ENCODE measurements around the gene POLK. TPM values are rescaled to one million over a fixed set of nuclear protein-coding genes. Genes with fewer than 3 reads are reported as not detected.

The POLK gene
- total RNA-seq, 1 donor from 2014 or later, result 27.6 TPM

DNA sequence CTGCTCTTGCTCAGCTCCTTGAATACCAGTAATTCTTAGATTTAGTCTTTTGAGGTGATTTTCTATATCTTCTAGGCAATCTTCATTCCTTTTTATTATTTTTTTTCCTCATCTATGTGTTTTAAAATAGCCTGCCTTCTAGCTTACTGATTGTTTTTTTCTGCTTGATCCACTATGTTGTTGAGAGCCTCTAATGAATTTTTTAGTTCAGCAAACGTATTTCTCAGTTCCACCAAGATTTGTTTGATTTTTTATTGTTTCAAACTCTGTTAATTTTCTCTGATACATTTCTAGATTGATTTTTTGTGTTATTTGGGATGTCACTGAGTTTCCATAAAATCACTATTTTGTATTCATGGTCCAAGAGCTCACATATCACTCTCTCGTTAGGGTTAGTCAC lies 9.5 kb downstream of the POLK start:
- Histone ChIP-seq H3K4me3 (ENCODE audit: insufficient read depth, low read depth, low read length) (no peak overlapping the region), H3K4me2 (ENCODE audit: low read length) (no peak overlapping the region), H3K79me2 (ENCODE audit: insufficient read depth, low read length) (peaks cover 98% of the 10 kb centered on the region), H3K27me3 (ENCODE audit: insufficient read depth, low read length) (no peaks in the 10 kb centered on the region), H3K4me1 (ENCODE audit: insufficient read depth, low read length) (peaks cover 3% of the 10 kb centered on the region), H3K36me3 (ENCODE audit: insufficient read depth, low read length) (no peaks in the 10 kb centered on the region), H2AFZ (ENCODE audit: low read depth, low read length) (no peak overlapping the region), H3K9me3 (ENCODE audit: insufficient read depth, low read depth, low read length) (no peaks in the 10 kb centered on the region), H4K20me1 (ENCODE audit: insufficient read depth, low read length) (peaks cover 42% of the 10 kb centered on the region), H3K9ac (ENCODE audit: low read length) (no peak overlapping the region), H3K27ac (ENCODE audit: low read depth, low read length) (no peak overlapping the region)
- Mint-ChIP-seq H3K36me3 (ENCODE audit: low read depth, unreplicated experiment) (peaks cover 12% of the 10 kb centered on the region), H3K27ac (ENCODE audit: unreplicated experiment) (peak overlapping the region; percentile 95), H3K4me1 (ENCODE audit: low read depth, unreplicated experiment) (peaks cover 19% of the 10 kb centered on the region), H3K4me3 (ENCODE audit: unreplicated experiment) (no peak overlapping the region), H3K9me3 (ENCODE audit: unreplicated experiment) (peaks cover 6% of the 10 kb centered on the region), H3K27me3 (ENCODE audit: low read depth, unreplicated experiment) (no peaks in the 10 kb centered on the region)
- DNase-seq (ENCODE audit: low read depth) (no peak), FAIRE-seq (no peak)
- TF ChIP-seq CTCF (IDR thresholded peaks at IDR 0.05; ENCODE audit: insufficient read depth, low read depth, low read length) (no peak), EZH2 (IDR thresholded peaks at IDR 0.05; ENCODE audit: insufficient read depth, low read length) (no peak)

- Mint-ChIP-seq H3K9me3 (ENCODE audit: unreplicated experiment) (peaks cover 6% of the 10 kb centered on the region), H3K27me3 (ENCODE audit: low read depth, unreplicated experiment) (no peaks in the 10 kb centered on the region), H3K4me3 (ENCODE audit: unreplicated experiment) (peak overlapping the region; percentile 35), H3K4me1 (ENCODE audit: low read depth, unreplicated experiment) (peaks cover 19% of the 10 kb centered on the region), H3K27ac (ENCODE audit: unreplicated experiment) (peak overlapping the region; percentile 95), H3K36me3 (ENCODE audit: low read depth, unreplicated experiment) (peaks cover 12% of the 10 kb centered on the region)
- Histone ChIP-seq H3K27me3 (ENCODE audit: insufficient read depth, low read length) (no peaks in the 10 kb centered on the region), H3K79me2 (ENCODE audit: insufficient read depth, low read length) (peaks cover 97% of the 10 kb centered on the region), H4K20me1 (ENCODE audit: insufficient read depth, low read length) (peaks cover 42% of the 10 kb centered on the region), H3K9ac (ENCODE audit: low read length) (no peak overlapping the region), H3K36me3 (ENCODE audit: insufficient read depth, low read length) (no peaks in the 10 kb centered on the region), H3K4me1 (ENCODE audit: insufficient read depth, low read length) (peaks cover 3% of the 10 kb centered on the region), H3K4me2 (ENCODE audit: low read length) (peak overlapping the region; percentile 23), H3K27ac (ENCODE audit: low read depth, low read length) (peak overlapping the region; percentile 8), H3K4me3 (ENCODE audit: insufficient read depth, low read depth, low read length) (no peak overlapping the region), H3K9me3 (ENCODE audit: insufficient read depth, low read depth, low read length) (no peaks in the 10 kb centered on the region), H2AFZ (ENCODE audit: low read depth, low read length) (no peak overlapping the region)
- DNase-seq (ENCODE audit: low read depth) (peak; percentile 54), FAIRE-seq (no peak)
- TF ChIP-seq CTCF (IDR thresholded peaks at IDR 0.05; ENCODE audit: insufficient read depth, low read depth, low read length), result no peak
- no peak for TF ChIP-seq EZH2 (IDR thresholded peaks at IDR 0.05; ENCODE audit: insufficient read depth, low read length)
Observed at GRCh38 chr5:75522025-75522424, 10.3 kb downstream of the POLK start.

- DNase-seq (ENCODE audit: low read depth) (no peak), FAIRE-seq (no peak)
- H3K27me3 Mint-ChIP-seq (ENCODE audit: low read depth, unreplicated experiment), result no peaks in the 10 kb centered on the region
- Histone ChIP-seq H3K36me3 (ENCODE audit: insufficient read depth, low read length) (no peaks in the 10 kb centered on the region), H3K4me1 (ENCODE audit: insufficient read depth, low read length) (peaks cover 3% of the 10 kb centered on the region), H3K79me2 (ENCODE audit: insufficient read depth, low read length) (peaks cover 97% of the 10 kb centered on the region), H3K27me3 (ENCODE audit: insufficient read depth, low read length) (no peaks in the 10 kb centered on the region), H3K4me2 (ENCODE audit: low read length) (peak overlapping the region; percentile 23), H3K27ac (ENCODE audit: low read depth, low read length) (peak overlapping the region; percentile 8), H3K4me3 (ENCODE audit: insufficient read depth, low read depth, low read length) (no peak overlapping the region), H3K9me3 (ENCODE audit: insufficient read depth, low read depth, low read length) (no peaks in the 10 kb centered on the region), H4K20me1 (ENCODE audit: insufficient read depth, low read length) (peaks cover 39% of the 10 kb centered on the region), H2AFZ (ENCODE audit: low read depth, low read length) (no peak overlapping the region), H3K9ac (ENCODE audit: low read length) (no peak overlapping the region)
- no peak overlapping the region for H3K4me3 Mint-ChIP-seq (ENCODE audit: unreplicated experiment)
- TF ChIP-seq EZH2 (IDR thresholded peaks at IDR 0.05; ENCODE audit: insufficient read depth, low read length), result no peak
- no peak for TF ChIP-seq CTCF (IDR thresholded peaks at IDR 0.05; ENCODE audit: insufficient read depth, low read depth, low read length)
- peaks cover 19% of the 10 kb centered on the region for H3K4me1 Mint-ChIP-seq (ENCODE audit: low read depth, unreplicated experiment)
- H3K27ac Mint-ChIP-seq (ENCODE audit: unreplicated experiment), result no peak overlapping the region
- peaks cover 6% of the 10 kb centered on the region for H3K9me3 Mint-ChIP-seq (ENCODE audit: unreplicated experiment)
- peaks cover 12% of the 10 kb centered on the region for H3K36me3 Mint-ChIP-seq (ENCODE audit: low read depth, unreplicated experiment)
Observed at GRCh38 chr5:75522542-75522941, 10.9 kb downstream of the POLK start.

Data from astrocyte (in vitro differentiated cells and primary cell).